SK-N-MC (cell line): Measurements from ENCODE around the gene MFSD2B.

Experiments
- EZH2 ChIP-seq: fragments of 200-600 bp; sonication (generic); IDR thresholded peaks from one replicate; pipeline ENCODE4 v1.6.1; 2017; ENCODE audit warnings: antibody characterized with exemption
- POLR2AphosphoS5 ChIP-seq: IDR thresholded peaks from 2 replicates; pipeline ENCODE4 v1.6.1; 2012; ENCODE audit warnings: mild to moderate bottlenecking, low read depth, low read length, borderline replicate concordance

GRCh38 chr2:23994567-23994966 is 15.3 kb upstream of the MFSD2B start:
- TF ChIP-seq EZH2 (no peak), POLR2AphosphoS5 (no peak)
